Hematopoietic multipotent progenitor cell treated with erythropoietin and hydrocortisone succinate and interleukin-3 and kit ligand, for 4 days (in vitro differentiated cells): ENCODE results near the gene CIBAR2.

Source experiments
- DNase-seq: peaks from one replicate; pipeline ENCODE4 v3.0.0-alpha.2; 2015

Gene CIBAR2

DNA sequence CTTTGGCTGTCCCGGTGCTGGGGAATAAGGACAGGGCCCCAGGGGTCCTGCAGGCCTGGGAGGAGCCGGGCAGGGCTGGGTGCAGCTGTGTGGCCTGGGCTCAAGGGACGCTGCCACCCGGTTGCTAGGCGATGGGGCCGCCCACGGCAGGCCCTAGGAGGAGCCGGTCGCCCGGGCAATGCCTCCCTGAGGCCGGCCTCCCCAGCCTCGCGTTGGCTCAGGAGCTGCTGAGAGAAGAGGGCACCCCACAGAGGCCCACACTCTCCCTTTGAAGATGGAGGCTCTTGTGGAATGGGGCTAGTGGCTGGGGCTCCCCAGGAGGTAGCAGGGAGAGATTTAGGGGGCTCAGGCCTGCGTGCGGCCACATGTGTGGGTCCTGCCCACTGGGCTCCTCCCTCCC, at the start of gene CIBAR2:
CIBAR2 (minus strand) TSS at position 109 of the 400 bp plus-strand sequence. CDS start 120 bp downstream, outside the sequence.
- no peak for DNase-seq

DNA sequence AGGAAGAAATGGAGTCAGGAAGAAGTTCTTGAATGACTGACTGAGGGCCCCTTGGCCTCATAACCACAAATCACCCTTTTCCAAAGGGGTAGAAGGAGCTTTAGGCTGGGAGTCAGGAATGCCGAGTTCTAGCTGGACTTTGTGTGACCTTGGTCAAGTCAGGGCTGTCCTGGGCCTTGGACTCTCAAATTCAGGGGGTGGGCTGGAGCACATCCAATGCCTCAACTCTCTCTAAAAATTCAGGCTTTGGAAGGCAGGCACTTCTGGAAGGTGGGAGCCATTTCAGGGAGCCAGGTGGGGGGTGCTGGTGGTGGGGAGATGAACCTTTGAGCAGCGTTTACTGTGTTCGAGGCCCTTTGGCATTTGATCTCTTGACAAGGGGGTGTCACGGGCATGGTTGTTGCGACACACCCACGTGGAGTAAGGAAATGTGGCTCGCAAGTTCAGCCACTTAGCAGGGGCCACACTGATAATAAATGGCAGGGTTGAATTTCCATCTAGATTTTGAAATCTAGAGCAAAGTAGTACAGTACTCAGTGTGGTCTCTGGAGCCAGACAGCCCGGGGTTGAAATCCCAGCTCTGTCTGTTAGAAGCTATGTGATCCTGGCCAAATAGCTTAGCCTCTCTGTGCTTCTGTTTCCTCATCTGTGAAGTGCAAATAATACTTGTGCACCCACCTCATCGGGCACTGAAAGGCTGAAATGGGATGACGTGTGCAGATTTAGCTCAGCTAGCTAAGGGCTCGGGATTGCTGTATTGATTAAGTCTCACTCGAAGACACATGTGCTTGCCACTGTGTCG, 47.1 kb upstream of the CIBAR2 start:
- no peak for DNase-seq

- DNase-seq = no peak
Measured at GRCh38 chr16:85158743-85159178, 46.5 kb upstream of the CIBAR2 start.

- DNase-seq = peak; percentile 56
Measured at GRCh38 chr16:85157813-85158742, 45.8 kb upstream of the CIBAR2 start.

- DNase-seq = no peak
Measured at GRCh38 chr16:85157372-85157771, 45.1 kb upstream of the CIBAR2 start.

GRCh38 chr16:85156869-85157268, 44.6 kb upstream of the CIBAR2 start:
- no peak for DNase-seq

- no peak for DNase-seq
Measured at GRCh38 chr16:85156440-85156839, 44.2 kb upstream of the CIBAR2 start.

DNA sequence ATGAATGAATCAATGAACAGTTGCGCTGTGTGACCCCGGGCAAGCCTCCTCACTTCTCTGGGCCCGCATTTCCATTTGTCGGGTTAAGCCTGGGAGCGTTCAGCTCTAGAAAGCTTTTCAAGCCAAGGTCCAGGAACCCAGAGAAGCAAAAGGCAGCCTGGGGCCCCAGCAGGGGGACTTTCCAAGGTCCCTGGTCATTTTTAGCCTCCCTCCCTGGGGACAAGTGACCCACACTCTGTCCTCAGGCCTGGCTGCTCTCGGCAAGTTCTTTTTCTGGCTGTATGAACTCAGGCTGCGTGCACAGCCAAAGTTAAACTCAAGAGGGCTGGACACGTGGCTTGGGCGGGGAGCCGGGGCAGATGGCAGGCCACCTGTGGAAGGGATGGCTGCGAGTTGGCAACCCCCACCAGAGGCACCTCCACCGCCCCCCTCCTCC, 41.4 kb upstream of the CIBAR2 start:
- no peak for DNase-seq

DNA sequence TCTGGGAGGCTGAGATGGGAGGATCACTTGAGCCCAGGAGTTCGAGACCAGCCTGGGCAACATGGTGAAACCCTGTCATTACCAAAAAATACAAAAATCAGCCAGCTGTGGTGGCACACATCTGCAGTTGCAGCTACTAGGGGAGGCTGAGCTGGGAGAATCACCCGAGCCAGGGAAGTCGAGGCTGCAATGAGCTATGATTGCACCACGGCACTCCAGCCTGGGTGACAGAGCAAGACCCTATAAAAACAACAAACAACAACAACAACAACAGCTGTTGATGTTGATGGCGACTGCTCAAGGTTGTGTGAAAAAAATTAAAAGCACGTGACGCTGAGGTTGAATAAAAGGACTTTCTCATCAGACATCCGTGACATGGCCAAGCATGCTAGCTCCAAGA, 40.8 kb upstream of the CIBAR2 start:
- DNase-seq = no peak

DNA sequence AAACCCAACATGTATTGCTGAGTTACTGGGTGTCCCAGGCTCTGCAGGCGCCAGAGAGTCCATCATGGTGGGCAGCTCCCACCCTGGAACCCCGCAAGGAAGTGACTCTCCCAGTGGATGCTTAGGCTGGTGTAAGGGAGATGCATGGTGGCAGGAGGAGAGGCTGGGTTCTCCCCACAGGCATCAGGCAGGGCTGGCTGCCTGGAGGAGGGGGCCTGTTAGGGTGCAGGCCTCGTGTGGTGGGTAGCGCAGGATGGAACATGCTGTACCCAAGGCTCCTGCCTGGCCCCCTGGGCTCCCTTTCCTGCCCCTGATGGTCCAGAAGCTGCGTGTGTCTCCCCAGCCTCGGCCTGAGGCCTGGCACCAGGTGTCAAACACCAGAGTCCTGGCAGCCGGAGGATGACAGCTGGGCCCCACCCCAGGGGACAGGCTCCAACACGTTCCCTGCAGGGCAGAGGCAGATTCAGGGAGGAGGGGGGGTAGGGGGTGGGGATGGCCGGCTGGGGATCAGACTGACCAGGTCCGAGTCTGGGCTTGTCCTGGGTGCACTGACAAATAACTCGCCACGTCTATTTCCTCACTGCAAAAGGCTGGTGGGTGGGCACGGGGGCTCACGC, 40.2 kb upstream of the CIBAR2 start:
- DNase-seq = no peak

DNA sequence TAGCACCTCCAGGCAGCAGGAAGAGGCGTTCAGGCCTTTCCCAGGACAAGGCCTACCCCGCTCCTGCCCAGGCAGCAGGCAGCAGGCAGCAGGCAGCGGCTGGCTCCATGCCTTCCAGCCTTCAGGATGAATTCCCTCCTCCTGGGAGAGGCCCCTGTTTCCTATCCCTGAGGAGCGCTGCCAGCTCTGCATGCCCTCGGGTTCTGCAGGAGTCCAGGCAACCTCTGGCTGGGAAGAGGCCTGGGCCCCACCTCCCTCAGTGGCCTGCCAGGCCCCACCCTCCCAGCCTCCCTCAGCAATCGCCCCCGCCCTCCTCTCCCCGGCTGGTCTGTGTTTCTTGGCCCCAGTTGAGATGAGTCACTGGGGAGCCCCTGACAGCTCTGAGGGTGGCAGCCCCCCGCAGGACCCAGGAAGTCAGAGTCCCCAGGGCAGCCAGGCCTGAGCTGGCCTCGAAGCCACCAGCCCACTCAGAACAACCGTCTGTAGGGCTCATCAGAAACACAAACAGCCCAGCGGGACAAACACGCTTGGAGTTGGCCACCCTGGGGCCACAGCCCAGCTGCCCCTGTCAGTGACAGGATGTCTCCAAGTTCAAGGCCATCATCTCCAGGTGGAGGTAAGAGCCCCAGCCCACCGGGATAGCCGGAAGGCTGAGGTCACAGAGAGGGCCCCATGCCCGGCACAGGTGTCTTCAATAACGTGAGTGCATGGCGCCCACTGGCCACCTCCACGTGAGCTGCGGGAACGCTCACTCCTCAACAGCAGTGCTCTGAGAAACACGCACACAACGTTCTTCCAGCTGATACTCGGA, 39.5 kb upstream of the CIBAR2 start:
- no peak for DNase-seq

DNA sequence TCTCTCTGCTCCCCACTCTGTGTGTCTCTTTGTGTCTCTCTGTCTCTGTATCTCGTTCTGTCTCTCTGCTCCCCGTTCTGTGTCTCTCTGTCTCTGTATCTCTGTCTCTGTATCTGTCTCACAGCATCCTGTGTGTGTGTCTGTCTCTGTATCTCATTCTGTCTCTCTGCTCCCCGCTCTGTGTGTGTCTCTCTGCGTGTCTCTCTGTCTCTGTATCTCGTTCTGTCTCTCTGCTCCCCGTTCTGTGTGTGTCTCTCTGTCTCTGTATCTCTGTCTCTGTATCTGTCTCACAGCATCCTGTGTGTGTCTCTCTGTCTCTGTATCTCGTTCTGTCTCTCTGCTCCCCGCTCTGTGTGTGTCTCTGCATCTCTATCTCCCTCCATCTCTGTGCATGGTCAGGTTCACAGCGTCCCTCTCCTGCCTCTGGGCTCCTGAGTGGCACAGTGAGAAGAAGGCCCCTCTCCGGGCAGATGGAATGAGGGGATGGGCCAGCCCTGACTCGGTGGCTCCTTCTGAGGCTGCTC, 38.9 kb upstream of the CIBAR2 start:
- DNase-seq = no peak

GRCh38 chr16:85150331-85150940, 38.2 kb upstream of the CIBAR2 start:
- no peak for DNase-seq

GRCh38 chr16:85149776-85150175, 37.5 kb upstream of the CIBAR2 start:
- no peak for DNase-seq

GRCh38 chr16:85148931-85149330, 36.7 kb upstream of the CIBAR2 start:
- no peak for DNase-seq

DNA sequence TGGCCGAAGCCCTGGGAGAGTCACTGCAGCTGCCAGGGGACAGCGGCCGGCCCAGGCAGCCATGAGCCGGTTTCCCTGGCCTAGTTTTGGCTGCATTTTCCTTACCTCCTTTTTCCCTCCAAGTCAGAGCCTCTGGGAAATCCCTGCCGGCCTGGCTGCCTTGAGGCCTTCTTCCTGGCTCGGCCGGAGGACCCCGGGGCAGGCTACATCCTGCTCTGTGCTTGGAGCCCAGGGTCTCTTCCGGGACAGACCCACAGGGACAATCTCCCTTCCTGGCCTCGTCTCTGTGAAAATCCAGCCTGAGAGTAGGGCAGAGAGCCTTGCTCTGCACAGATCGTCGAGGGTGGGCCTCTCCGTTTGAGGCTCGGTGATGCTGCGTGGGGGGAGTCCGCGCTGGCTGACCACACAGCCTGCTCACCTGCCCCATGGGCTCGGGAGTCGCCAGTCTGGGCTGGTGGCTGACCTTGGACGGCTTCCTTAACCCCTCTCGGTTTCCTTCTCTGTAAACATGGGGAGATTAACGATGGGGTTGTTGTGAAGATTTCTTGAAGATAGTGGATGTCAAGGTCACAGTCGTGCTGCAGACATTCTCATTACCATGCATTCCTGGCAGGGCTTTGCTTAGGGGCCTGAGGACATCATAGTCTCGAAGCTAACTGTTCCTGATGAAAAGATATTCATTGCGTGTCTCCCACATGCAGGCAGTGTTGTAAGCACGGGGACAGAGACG, 34.8 kb upstream of the CIBAR2 start:
- DNase-seq = no peak

DNA sequence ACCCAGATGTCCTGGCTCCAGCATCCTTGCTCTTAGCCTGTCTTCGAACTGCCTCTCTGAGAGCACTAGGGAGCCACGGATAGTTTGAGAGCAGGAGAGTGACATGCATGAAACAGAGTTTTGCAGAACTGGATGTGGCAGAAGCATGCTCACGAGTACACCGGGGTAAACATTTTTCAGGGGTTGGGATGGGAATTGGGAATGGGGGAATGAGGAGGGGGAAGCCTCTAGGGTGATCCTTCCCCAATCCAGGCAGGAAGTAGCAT, 34.2 kb upstream of the CIBAR2 start:
- no peak for DNase-seq

DNA sequence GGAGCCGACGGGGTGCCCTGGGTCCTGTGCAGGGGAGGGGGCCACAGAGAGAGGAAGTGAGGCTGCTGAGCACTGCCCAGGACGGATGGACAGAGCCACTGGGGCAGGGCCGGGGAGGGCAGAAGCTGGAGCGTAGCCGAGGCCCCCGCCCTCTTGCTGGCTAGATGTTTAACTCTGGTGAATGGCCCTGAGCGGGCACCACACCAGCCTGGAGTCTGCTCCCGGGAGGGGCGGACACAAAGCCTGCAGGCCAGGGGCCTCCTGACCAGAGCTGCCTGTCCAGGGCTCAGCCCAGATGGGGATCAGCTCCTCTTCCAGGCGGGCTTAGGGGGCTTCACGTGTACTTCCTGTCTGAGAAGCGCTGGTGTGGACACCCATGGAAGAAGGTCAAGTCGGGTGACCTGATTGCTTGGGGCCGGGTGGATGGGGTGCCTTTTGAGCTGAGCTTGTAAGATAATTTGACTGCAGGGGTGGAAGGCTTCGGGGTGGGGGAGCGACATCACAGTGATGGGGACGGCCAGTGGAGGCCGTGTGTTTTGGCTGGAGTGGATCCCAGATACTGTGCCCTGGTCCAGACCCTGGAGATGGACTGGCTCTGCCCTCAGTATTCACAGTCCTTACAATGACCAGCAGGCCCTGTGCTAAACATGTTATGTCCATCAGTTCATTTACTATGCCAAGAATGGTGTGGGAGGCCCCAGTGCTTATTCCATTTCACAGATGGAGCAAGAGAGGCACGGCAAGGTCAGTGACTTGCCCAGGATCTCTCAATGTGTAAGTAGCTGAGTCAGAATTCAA, 33.7 kb upstream of the CIBAR2 start:
- DNase-seq = no peak

DNA sequence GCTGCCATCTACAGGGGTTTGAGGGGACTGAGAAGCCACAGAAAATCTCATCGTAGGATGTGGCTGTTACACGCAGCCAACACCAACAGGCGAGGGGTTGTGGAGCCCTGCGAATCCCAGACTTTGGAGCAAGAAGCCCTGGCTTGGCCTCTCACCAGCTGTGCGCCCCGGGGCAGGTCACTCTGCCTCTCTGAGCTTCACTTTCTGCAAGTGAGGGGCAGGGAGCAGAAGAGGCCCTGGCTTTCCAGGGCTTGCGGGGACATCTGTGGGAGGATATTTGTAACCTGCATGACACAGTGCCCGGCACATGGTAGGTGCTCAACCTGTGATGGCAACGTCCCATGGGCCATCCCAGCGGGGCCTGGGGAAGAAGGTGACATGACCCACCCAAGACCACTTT, 32.9 kb upstream of the CIBAR2 start:
- no peak for DNase-seq
